ENCODE measurements around the gene SUGCT.

SUGCT gene

GRCh38 chr7:40538281-40538680 lies 403.5 kb downstream of the SUGCT start:
- DNase-seq, result no peak

GRCh38 chr7:40541336-40541735 lies 406.5 kb downstream of the SUGCT start:
- no peak for DNase-seq

- DNase-seq, result no peak
These were observed 408.4 kb downstream of the SUGCT start for GRCh38 chr7:40542982-40543741.

- no peak for DNase-seq
These were observed 409.5 kb downstream of the SUGCT start for GRCh38 chr7:40544221-40544723.

- DNase-seq, result no peak
These were observed 410.1 kb downstream of the SUGCT start for GRCh38 chr7:40544871-40545303.

GRCh38 chr7:40545739-40546138 lies 410.9 kb downstream of the SUGCT start:
- no peak for DNase-seq

- DNase-seq, result no peak
These were observed 412.1 kb downstream of the SUGCT start for GRCh38 chr7:40546616-40547501.

GRCh38 chr7:40549372-40550039 lies 414.7 kb downstream of the SUGCT start:
- no peak for DNase-seq

- DNase-seq, result no peak
These were observed 417.1 kb downstream of the SUGCT start for GRCh38 chr7:40551685-40552576.

GRCh38 chr7:40560672-40561071 lies 425.9 kb downstream of the SUGCT start:
- no peak for DNase-seq

GRCh38 chr7:40566879-40567278 lies 432.1 kb downstream of the SUGCT start:
- no peak for DNase-seq

- DNase-seq, result no peak
These were observed 434.5 kb downstream of the SUGCT start for GRCh38 chr7:40569326-40569725.

GRCh38 chr7:40570223-40570622 lies 435.4 kb downstream of the SUGCT start:
- no peak for DNase-seq

- DNase-seq, result no peak
These were observed 437.0 kb downstream of the SUGCT start for GRCh38 chr7:40571796-40572195.

GRCh38 chr7:40572810-40573465 lies 438.1 kb downstream of the SUGCT start:
- no peak for DNase-seq

- DNase-seq, result no peak
These were observed 444.6 kb downstream of the SUGCT start for GRCh38 chr7:40579401-40579800.

GRCh38 chr7:40580776-40581175 lies 446.0 kb downstream of the SUGCT start:
- DNase-seq, result no peak

- no peak for DNase-seq
These were observed 447.7 kb downstream of the SUGCT start for GRCh38 chr7:40582539-40582938.

GRCh38 chr7:40583667-40584444 lies 449.1 kb downstream of the SUGCT start:
- no peak for DNase-seq

- no peak for DNase-seq
These were observed 450.0 kb downstream of the SUGCT start for GRCh38 chr7:40584667-40585433.
